Uterus (tissue), 2 donors: Measurements from ENCODE around the gene TLCD3A.

Experiments used
- CTCF ChIP-seq, 4 experiments: fragments of 200-600 bp in 2 of 4; fragments of 450-650 bp in 2 of 4; sonication (generic) in 2 of 4; IDR thresholded peaks; one replicate each; pipeline ENCODE4 v1.5.1; 2016 to 2019; ENCODE audit warnings: antibody characterized with exemption in 4 of 4, mild to moderate bottlenecking in 2 of 4, moderate library complexity in 1 of 4
- POLR2A ChIP-seq, 2 donors: fragments of 450-650 bp; IDR thresholded peaks; one replicate each; pipeline ENCODE4 v1.6.1; 2016; ENCODE audit warnings: antibody characterized with exemption in 2 of 2, mild to moderate bottlenecking in 1 of 2, moderate library complexity in 1 of 2

DNA sequence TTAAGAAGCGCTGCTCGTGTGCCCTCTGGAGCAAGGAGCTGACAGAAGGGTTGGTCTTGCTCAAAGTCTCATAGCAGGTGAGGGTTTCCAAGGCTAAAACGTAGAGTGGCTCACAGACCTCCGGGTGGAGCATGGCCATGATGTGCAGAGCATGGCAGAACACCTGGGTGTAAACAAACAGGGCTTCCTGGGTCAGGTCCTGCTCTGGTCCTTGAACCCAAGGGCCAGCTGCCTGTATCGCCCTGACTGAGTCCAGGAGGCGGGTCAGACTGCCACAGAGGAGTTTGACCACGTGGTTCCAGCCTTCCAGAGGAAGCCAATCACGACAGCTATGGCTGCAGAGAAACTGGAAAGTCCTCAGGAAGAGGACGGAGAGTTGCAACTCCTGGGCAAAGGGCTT is 12.5 kb downstream of the TLCD3A start:
- TF ChIP-seq CTCF (IDR thresholded peaks at IDR 0.05) (no peak), POLR2A (IDR thresholded peaks at IDR 0.05) (no peak)
